Measurements from ENCODE around the gene TASP1. TPM values are rescaled to one million over a fixed set of nuclear protein-coding genes. Genes with fewer than 3 reads are reported as not detected.

TASP1 gene
- total and polyA plus RNA-seq, 10 of the 15 experiments (the other 5 are each of a cell fraction or from before 2014, with no cell fraction given): 7.4 to 17.8 (median 10.5) TPM

DNA sequence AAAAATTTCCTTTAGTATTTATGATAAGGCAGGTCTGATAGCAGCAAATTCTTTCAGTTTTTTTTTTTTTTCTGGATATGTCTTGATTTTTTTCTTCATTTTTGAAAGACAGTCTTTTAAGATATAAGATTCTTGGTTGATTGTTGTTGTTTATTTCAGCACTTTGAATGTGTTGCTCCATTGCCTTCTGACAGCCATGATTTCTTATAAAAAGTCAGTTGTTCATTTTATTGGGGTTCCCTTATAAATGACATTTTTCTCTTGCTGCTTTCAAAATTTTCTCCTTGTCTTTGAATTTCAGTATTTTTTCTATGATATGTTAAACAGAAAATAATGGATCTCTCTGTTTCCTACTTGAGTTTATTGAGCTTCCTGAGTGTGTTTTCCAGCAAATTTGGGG is 265.3 kb downstream of the TASP1 start:
- H3K36me3 ChIP-seq (ENCODE audit: control insufficient read depth in 2 of 2, insufficient read depth in 2 of 2, low read length in 1 of 2): no peaks in the 10 kb centered on the region
- H3K27me3 ChIP-seq (replicated peaks in 1 of 2; ENCODE audit: control insufficient read depth in 2 of 2, insufficient read depth in 2 of 2, low read length in 1 of 2): no peaks in the 10 kb centered on the region
- H3K4me1 ChIP-seq (ENCODE audit: control insufficient read depth, insufficient read depth, low read length): no peaks in the 10 kb centered on the region
- ATAC-seq (no peak), DNase-seq (ENCODE audit: low read depth, low spot score) (no peak), FAIRE-seq (no peak)
- H3K4me3 ChIP-seq: no peak overlapping the region
- H2AFZ ChIP-seq (ENCODE audit: control insufficient read depth, low read depth, low read length): no peak overlapping the region
- H3K79me2 ChIP-seq (ENCODE audit: control insufficient read depth, insufficient read depth, low read length): no peaks in the 10 kb centered on the region
- no peaks in the 10 kb centered on the region for H4K20me1 ChIP-seq (ENCODE audit: control insufficient read depth, insufficient read depth)
- TF ChIP-seq, protein P1, sequence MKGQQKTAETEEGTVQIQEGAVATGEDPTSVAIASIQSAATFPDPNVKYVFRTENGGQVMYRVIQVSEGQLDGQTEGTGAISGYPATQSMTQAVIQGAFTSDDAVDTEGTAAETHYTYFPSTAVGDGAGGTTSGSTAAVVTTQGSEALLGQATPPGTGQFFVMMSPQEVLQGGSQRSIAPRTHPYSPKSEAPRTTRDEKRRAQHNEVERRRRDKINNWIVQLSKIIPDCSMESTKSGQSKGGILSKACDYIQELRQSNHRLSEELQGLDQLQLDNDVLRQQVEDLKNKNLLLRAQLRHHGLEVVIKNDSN (IDR thresholded peaks at IDR 0.05; ENCODE audit: borderline replicate concordance, extremely low read length, insufficient read depth, low read depth, low read length): no peak
- TF ChIP-seq ZSCAN29 (IDR thresholded peaks at IDR 0.05) (no peak), DPF2 (IDR thresholded peaks at IDR 0.05) (no peak), ZNF622 (IDR thresholded peaks at IDR 0.05) (no peak), ZZZ3 (IDR thresholded peaks at IDR 0.05; ENCODE audit: control insufficient read depth, insufficient read length, low read depth) (no peak), KLF5 (IDR thresholded peaks at IDR 0.05; ENCODE audit: partially characterized antibody) (no peak), BHLHE40 (IDR thresholded peaks at IDR 0.05; ENCODE audit: borderline replicate concordance in 1 of 2, low read depth in 2 of 2, low read length in 1 of 2) (no peak), RCOR1 (conservative IDR thresholded peaks at IDR 0.05; ENCODE audit: low read depth, low read length) (no peak)
- TF ChIP-seq, protein P2, sequence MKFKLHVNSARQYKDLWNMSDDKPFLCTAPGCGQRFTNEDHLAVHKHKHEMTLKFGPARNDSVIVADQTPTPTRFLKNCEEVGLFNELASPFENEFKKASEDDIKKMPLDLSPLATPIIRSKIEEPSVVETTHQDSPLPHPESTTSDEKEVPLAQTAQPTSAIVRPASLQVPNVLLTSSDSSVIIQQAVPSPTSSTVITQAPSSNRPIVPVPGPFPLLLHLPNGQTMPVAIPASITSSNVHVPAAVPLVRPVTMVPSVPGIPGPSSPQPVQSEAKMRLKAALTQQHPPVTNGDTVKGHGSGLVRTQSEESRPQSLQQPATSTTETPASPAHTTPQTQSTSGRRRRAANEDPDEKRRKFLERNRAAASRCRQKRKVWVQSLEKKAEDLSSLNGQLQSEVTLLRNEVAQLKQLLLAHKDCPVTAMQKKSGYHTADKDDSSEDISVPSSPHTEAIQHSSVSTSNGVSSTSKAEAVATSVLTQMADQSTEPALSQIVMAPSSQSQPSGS (IDR thresholded peaks at IDR 0.05; ENCODE audit: low read length): no peak
- TF ChIP-seq, protein P3, sequence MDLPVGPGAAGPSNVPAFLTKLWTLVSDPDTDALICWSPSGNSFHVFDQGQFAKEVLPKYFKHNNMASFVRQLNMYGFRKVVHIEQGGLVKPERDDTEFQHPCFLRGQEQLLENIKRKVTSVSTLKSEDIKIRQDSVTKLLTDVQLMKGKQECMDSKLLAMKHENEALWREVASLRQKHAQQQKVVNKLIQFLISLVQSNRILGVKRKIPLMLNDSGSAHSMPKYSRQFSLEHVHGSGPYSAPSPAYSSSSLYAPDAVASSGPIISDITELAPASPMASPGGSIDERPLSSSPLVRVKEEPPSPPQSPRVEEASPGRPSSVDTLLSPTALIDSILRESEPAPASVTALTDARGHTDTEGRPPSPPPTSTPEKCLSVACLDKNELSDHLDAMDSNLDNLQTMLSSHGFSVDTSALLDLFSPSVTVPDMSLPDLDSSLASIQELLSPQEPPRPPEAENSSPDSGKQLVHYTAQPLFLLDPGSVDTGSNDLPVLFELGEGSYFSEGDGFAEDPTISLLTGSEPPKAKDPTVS (IDR thresholded peaks at IDR 0.05; ENCODE audit: low read depth, low read length): no peak
- TF ChIP-seq, protein P4, sequence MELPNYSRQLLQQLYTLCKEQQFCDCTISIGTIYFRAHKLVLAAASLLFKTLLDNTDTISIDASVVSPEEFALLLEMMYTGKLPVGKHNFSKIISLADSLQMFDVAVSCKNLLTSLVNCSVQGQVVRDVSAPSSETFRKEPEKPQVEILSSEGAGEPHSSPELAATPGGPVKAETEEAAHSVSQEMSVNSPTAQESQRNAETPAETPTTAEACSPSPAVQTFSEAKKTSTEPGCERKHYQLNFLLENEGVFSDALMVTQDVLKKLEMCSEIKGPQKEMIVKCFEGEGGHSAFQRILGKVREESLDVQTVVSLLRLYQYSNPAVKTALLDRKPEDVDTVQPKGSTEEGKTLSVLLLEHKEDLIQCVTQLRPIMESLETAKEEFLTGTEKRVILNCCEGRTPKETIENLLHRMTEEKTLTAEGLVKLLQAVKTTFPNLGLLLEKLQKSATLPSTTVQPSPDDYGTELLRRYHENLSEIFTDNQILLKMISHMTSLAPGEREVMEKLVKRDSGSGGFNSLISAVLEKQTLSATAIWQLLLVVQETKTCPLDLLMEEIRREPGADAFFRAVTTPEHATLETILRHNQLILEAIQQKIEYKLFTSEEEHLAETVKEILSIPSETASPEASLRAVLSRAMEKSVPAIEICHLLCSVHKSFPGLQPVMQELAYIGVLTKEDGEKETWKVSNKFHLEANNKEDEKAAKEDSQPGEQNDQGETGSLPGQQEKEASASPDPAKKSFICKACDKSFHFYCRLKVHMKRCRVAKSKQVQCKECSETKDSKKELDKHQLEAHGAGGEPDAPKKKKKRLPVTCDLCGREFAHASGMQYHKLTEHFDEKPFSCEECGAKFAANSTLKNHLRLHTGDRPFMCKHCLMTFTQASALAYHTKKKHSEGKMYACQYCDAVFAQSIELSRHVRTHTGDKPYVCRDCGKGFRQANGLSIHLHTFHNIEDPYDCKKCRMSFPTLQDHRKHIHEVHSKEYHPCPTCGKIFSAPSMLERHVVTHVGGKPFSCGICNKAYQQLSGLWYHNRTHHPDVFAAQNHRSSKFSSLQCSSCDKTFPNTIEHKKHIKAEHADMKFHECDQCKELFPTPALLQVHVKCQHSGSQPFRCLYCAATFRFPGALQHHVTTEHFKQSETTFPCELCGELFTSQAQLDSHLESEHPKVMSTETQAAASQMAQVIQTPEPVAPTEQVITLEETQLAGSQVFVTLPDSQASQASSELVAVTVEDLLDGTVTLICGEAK (IDR thresholded peaks at IDR 0.05; ENCODE audit: borderline replicate concordance): no peak
- TF ChIP-seq, protein P5, sequence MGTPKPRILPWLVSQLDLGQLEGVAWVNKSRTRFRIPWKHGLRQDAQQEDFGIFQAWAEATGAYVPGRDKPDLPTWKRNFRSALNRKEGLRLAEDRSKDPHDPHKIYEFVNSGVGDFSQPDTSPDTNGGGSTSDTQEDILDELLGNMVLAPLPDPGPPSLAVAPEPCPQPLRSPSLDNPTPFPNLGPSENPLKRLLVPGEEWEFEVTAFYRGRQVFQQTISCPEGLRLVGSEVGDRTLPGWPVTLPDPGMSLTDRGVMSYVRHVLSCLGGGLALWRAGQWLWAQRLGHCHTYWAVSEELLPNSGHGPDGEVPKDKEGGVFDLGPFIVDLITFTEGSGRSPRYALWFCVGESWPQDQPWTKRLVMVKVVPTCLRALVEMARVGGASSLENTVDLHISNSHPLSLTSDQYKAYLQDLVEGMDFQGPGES (IDR thresholded peaks at IDR 0.05): no peak
- TF ChIP-seq, protein P6, sequence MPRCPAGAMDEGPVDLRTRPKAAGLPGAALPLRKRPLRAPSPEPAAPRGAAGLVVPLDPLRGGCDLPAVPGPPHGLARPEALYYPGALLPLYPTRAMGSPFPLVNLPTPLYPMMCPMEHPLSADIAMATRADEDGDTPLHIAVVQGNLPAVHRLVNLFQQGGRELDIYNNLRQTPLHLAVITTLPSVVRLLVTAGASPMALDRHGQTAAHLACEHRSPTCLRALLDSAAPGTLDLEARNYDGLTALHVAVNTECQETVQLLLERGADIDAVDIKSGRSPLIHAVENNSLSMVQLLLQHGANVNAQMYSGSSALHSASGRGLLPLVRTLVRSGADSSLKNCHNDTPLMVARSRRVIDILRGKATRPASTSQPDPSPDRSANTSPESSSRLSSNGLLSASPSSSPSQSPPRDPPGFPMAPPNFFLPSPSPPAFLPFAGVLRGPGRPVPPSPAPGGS (IDR thresholded peaks at IDR 0.05; ENCODE audit: borderline replicate concordance, insufficient read depth, low read depth, low read length, poor library complexity, severe bottlenecking): no peak
- intact Hi-C loops (cut with micrococcal nuclease; ENCODE audit: unreplicated experiment): no loop called here
- H3K27ac ChIP-seq (ENCODE audit: control insufficient read depth, insufficient read depth): no peak overlapping the region
- SMC1A ChIA-PET (ENCODE audit: uncharacterized antibody, unreplicated experiment): no interaction called here
- H3K9ac ChIP-seq (ENCODE audit: control insufficient read depth, insufficient read depth, low read length): no peak overlapping the region
- in situ Hi-C loops (cut with MboI): no loop called here
- RAD21 ChIA-PET (ENCODE audit: unreplicated experiment): no interaction called here
- H3K9me3 ChIP-seq (replicated peaks; ENCODE audit: control insufficient read depth, insufficient read depth, low read length): no peaks in the 10 kb centered on the region
- CTCF ChIA-PET: no interaction called here
- BruUV-seq (replicated peaks): no TSS peak
- H3K4me2 ChIP-seq (ENCODE audit: control insufficient read depth, insufficient read depth): no peak overlapping the region
- POLR2A ChIA-PET: no interaction called here

Data from GM12878 (cell line).